HUDEP-2 (cell line): ENCODE data around the gene TMTC1.

Source experiments
- DNase-seq, 76 experiments: peaks; one replicate each; lab custom pipeline; 2025; ENCODE audit not compliant: unreplicated experiment in 76 of 76; lab: John Stamatoyannopoulos, UW

TMTC1 gene

DNA sequence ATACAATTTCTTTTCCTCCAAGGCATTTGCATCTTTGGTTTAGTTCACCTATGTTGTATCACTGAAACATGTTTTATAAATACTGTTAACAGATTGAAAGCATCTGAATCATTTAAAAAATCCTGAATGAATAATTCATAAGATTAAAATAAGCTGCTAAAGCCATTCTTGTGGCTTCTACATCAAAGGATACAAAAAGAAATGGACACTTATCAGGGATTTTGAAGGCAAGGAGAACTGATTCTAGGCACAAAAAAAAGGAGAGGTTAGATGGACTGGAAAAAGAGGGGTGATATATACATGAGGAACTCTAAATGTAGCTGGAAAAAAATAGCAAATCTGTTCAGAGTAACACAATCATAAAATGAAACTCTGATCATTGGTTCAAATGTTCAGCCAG is 280.5 kb downstream of the TMTC1 start:
- no peak for DNase-seq

DNA sequence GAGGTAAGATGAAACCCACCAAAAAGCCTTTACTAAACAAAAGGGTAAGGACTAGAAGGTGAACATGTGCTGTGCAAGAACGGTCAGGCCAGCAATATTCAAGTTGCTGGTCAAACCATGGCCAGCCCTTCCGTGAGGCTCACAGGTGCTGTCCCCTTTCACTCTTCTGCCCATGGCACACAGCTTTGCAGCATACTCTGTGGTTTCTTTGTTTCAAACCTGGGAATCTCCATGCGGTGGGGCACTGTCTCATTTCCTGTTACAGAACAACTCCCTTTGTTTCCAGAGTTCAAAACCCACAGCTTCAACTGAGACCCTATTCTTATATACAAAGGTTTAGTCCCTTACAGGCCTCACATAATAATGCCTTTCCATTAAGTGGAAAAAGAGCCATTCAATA is 284.5 kb downstream of the TMTC1 start:
- DNase-seq, result no peak

DNA sequence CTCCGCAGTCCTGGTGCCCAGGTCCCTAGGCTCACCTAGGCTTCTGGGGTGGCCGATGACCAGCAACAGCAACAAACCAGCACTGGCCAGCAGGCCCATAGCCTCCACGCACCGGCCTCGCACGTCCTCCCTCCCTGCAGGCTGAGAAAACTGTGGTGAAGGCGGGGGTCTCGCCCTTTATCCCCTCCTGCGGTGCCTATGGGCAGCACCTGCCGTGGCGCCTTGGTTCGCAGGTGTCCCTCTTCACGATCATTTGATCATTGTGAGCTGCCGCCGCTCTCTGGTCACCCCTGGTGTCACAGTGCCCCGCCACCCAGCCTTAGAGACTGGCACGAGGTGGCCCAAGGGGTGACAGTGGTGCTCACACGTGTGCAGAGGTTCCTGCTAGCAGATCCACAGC is 286.2 kb downstream of the TMTC1 start, which contains the start of gene OVCH1:
OVCH1 (minus strand) TSS at position 99 of the 400 bp plus-strand sequence; CDS start at position 99, 0 bp downstream.
- DNase-seq, result no peak

DNA sequence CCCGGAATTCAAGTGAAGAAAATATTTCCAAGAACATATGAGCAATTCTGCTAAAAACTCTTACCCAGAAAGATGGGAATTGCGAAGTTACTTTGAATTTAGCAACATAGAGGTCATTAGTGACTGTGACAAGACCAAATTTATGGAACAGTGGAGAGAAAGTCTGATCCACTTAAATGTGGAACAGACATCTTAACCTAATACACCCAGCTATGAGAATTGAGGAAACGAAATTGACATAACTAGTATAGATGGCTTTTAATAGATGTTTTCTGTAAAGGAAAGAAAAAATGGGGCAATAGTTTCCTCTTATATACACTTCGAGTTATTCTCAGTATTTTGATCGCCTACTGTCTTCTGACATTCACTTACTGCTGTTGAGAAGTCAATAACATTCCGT is 290.9 kb downstream of the TMTC1 start:
- DNase-seq, result no peak

DNA sequence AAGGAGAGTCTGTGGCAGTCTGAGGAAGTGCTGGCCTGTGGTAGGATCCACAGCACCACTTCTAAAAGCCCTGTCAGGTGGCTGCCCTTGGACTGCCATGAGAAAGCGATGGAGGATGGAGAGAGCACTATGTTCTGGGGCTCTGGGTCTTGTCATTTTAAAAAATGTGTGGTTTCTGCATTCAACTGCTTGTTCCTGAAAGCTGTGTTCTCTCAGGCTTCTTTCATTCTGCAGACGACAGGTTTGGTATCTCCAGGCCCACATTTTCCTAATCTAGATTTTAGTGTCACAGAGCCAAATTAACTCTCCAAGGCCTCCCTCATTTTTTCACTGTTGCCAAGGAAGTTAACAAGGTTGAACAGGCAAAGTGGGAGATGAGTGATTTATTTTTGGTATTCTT is 296.8 kb downstream of the TMTC1 start:
- DNase-seq, result no peak

DNA sequence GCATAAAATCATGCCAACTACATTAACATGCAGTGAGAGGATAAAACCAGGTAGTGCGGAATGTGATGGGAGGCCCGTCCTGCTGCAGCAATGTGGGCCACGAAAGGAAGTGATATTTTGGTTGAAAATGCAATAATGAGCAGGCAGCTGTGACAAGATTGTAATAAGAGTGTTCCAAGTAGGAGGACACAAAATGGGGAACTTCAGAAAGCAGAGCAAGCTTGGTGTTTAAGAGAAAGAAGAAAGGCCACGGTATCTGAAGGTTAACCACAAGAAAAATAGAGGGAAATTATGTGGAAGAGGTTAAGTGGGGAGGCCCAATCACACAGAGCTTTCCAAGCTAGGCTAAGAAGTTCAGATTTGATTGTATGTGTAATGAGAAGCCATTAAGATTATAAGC is 320.5 kb downstream of the TMTC1 start:
- DNase-seq, result no peak

DNA sequence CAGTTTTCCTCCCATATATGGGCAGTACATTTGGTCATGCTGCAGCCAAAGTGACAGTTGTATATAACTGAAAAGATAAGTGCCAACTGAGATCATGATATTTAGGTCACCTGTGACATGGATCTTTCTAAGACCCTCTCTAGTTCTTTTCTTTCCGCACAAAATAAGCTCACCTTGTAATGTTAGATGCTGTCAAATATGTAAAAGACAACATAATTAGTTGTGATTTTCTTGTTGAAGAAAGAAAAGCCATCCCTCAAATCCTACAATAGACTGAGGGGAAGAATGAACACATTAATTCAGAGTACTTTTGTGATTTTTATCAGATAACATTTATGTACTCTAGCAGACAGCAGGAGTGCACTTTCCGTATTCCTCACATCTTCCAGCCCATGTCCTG is 323.7 kb downstream of the TMTC1 start:
- no peak for DNase-seq

DNA sequence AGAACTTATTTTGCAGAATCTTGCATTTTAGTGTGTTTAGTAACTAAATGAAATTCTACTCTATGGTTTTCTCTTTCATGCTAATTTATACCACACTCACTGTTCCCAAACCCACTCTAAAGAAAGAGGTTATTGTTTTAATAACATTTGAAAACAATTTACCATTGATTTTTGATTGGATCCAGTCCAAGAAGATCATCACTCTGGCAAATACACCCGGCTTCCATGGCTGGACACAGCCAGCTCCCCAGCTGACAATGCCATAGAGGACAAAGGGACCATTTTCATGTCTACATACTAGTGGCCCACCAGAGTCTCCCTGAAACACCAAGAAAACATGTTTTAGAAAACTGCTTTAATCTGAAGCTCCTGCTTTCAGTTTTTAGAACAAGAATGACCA is 328.7 kb downstream of the TMTC1 start:
- no peak for DNase-seq

DNA sequence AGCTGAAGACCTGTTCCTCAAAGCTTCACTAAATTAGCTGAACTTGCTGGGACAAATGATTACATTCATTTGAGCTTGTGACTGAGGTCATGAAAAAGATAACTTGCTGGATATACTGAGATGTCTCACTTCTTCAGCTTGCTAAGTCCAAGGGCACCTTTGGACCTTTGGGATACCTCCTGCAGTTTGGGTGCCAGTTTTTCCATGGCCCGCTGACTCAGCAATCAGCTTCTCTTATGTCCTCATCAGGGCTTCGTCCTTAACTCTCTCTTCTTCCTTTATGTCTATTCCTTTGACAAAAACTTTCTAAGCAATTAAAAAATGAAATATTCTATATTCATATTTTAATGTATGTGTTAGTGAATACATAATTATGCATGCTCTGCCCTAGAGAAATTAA is 331.9 kb downstream of the TMTC1 start:
- DNase-seq, result no peak
